Measurements from ENCODE around the gene PDE3A.

The PDE3A gene

GRCh38 chr12:20628999-20629398 lies 260.7 kb downstream of the PDE3A start:
- Histone ChIP-seq H3K36me3 (ENCODE audit: insufficient read depth, low read length) (no peaks in the 10 kb centered on the region), H3K4me3 (ENCODE audit: low read length, poor library complexity, severe bottlenecking) (no peak overlapping the region), H2AFZ (ENCODE audit: low read length) (no peak overlapping the region), H3K4me1 (ENCODE audit: insufficient read depth, low read length, poor library complexity, severe bottlenecking) (no peaks in the 10 kb centered on the region), H3F3A (ENCODE audit: low read depth) (no peaks in the 10 kb centered on the region), H3K4me2 (ENCODE audit: low read depth, low read length, poor library complexity, severe bottlenecking) (no peak overlapping the region), H3K9me3 (ENCODE audit: insufficient read depth, low read depth, low read length) (no peaks in the 10 kb centered on the region), H3K79me2 (ENCODE audit: insufficient read depth, low read length) (no peaks in the 10 kb centered on the region), H3K9me2 (replicated peaks; ENCODE audit: low read depth, low read length) (no peaks in the 10 kb centered on the region), H3K27me3 (ENCODE audit: insufficient read depth, low read length, poor library complexity, severe bottlenecking) (no peaks in the 10 kb centered on the region), H3K9ac (ENCODE audit: low read depth, low read length, poor library complexity, severe bottlenecking) (no peak overlapping the region), H4K20me1 (ENCODE audit: insufficient read depth, low read length, poor library complexity, severe bottlenecking) (no peaks in the 10 kb centered on the region)
- TF ChIP-seq CTCF (conservative IDR thresholded peaks at IDR 0.05; ENCODE audit: low read length) = no peak
- TF ChIP-seq EZH2phosphoT487 (IDR thresholded peaks at IDR 0.05; ENCODE audit: borderline replicate concordance) = no peak

GRCh38 chr12:20629414-20630156 lies 261.2 kb downstream of the PDE3A start:
- Histone ChIP-seq H3K9me3 (ENCODE audit: insufficient read depth, low read depth, low read length) (no peaks in the 10 kb centered on the region), H3K9ac (ENCODE audit: low read depth, low read length, poor library complexity, severe bottlenecking) (no peak overlapping the region), H3K4me2 (ENCODE audit: low read depth, low read length, poor library complexity, severe bottlenecking) (no peak overlapping the region), H3K27me3 (ENCODE audit: insufficient read depth, low read length, poor library complexity, severe bottlenecking) (no peaks in the 10 kb centered on the region), H3K9me2 (replicated peaks; ENCODE audit: low read depth, low read length) (no peaks in the 10 kb centered on the region), H2AFZ (ENCODE audit: low read length) (no peak overlapping the region), H4K20me1 (ENCODE audit: insufficient read depth, low read length, poor library complexity, severe bottlenecking) (no peaks in the 10 kb centered on the region), H3K36me3 (ENCODE audit: insufficient read depth, low read length) (no peaks in the 10 kb centered on the region), H3F3A (ENCODE audit: low read depth) (no peaks in the 10 kb centered on the region), H3K79me2 (ENCODE audit: insufficient read depth, low read length) (no peaks in the 10 kb centered on the region), H3K4me1 (ENCODE audit: insufficient read depth, low read length, poor library complexity, severe bottlenecking) (no peaks in the 10 kb centered on the region), H3K4me3 (ENCODE audit: low read length, poor library complexity, severe bottlenecking) (no peak overlapping the region)
- no peak for TF ChIP-seq EZH2phosphoT487 (IDR thresholded peaks at IDR 0.05; ENCODE audit: borderline replicate concordance)
- no peak for TF ChIP-seq CTCF (conservative IDR thresholded peaks at IDR 0.05; ENCODE audit: low read length)

GRCh38 chr12:20631711-20632110 lies 263.4 kb downstream of the PDE3A start:
- H2AFZ ChIP-seq (ENCODE audit: low read length) = no peak overlapping the region
- no peaks in the 10 kb centered on the region for H3K4me1 ChIP-seq (ENCODE audit: insufficient read depth, low read length, poor library complexity, severe bottlenecking)
- no peaks in the 10 kb centered on the region for H3K9me3 ChIP-seq (ENCODE audit: insufficient read depth, low read depth, low read length)
- no peaks in the 10 kb centered on the region for H3K9me2 ChIP-seq (replicated peaks; ENCODE audit: low read depth, low read length)
- H3K27me3 ChIP-seq (ENCODE audit: insufficient read depth, low read length, poor library complexity, severe bottlenecking) = no peaks in the 10 kb centered on the region
- H3K79me2 ChIP-seq (ENCODE audit: insufficient read depth, low read length) = no peaks in the 10 kb centered on the region
- no peak overlapping the region for H3K4me2 ChIP-seq (ENCODE audit: low read depth, low read length, poor library complexity, severe bottlenecking)
- H3K4me3 ChIP-seq (ENCODE audit: low read length, poor library complexity, severe bottlenecking) = no peak overlapping the region
- TF ChIP-seq CTCF (conservative IDR thresholded peaks at IDR 0.05; ENCODE audit: low read length) = no peak
- TF ChIP-seq EZH2phosphoT487 (IDR thresholded peaks at IDR 0.05; ENCODE audit: borderline replicate concordance) = no peak
- no peaks in the 10 kb centered on the region for H4K20me1 ChIP-seq (ENCODE audit: insufficient read depth, low read length, poor library complexity, severe bottlenecking)
- H3K36me3 ChIP-seq (ENCODE audit: insufficient read depth, low read length) = no peaks in the 10 kb centered on the region
- no peaks in the 10 kb centered on the region for H3F3A ChIP-seq (ENCODE audit: low read depth)
- H3K9ac ChIP-seq (ENCODE audit: low read depth, low read length, poor library complexity, severe bottlenecking) = no peak overlapping the region

Data from Loucy (cell line).